Neutrophil (primary cell): Measurements from ENCODE around the gene ARL14EP.

ENCODE experiments used
- H3K27ac ChIP-seq: fragments of 200-600 bp; sonication (generic); 2 replicates; pipeline ENCODE4 v1.5.1; 2016; ENCODE audit warnings: mild to moderate bottlenecking, moderate library complexity
- H3K27me3 ChIP-seq: fragments of 200-600 bp; sonication (generic); 2 replicates; pipeline ENCODE4 v1.6.0; 2016; ENCODE audit warnings: mild to moderate bottlenecking
- H3K36me3 ChIP-seq: fragments of 200-600 bp; sonication (generic); 2 replicates; pipeline ENCODE4 v1.5.1; 2017
- H3K4me1 ChIP-seq, 2 experiments: fragments of 200-600 bp in 1 of 2; sonication (generic) in 1 of 2; 1 replicate in 1 of 2; 2 replicates in 1 of 2; pipeline versions ENCODE4 v1.5.1 to v1.6.1; 2013 to 2016; ENCODE audit warnings: low read depth in 1 of 2, low read length in 1 of 2, mild to moderate bottlenecking in 1 of 2, moderate library complexity in 1 of 2; ENCODE audit not compliant: control insufficient read depth in 1 of 2, insufficient read depth in 1 of 2
- H3K4me3 ChIP-seq, 2 experiments: fragments of 200-600 bp in 1 of 2; sonication (generic) in 1 of 2; 1 replicate in 1 of 2; 2 replicates in 1 of 2; pipeline ENCODE4 v1.5.1; 2013 to 2016; ENCODE audit warnings: low read depth in 1 of 2, low read length in 1 of 2, mild to moderate bottlenecking in 1 of 2, moderate library complexity in 1 of 2
- H3K9me3 ChIP-seq: fragments of 200-600 bp; sonication (generic); 2 replicates; pipeline ENCODE4 v1.5.1; 2016
- CTCF ChIP-seq: fragments of 200-600 bp; sonication (generic); IDR thresholded peaks from 2 replicates; pipeline ENCODE4 v1.5.1; 2016; ENCODE audit warnings: antibody characterized with exemption

Gene ARL14EP

GRCh38 chr11:30316237-30316636 lies 6.7 kb upstream of the ARL14EP start:
- Histone ChIP-seq H3K27ac (no peak overlapping the region), H3K9me3 (no peaks in the 10 kb centered on the region), H3K4me3 (no peak overlapping the region), H3K4me1 (no peaks in the 10 kb centered on the region), H3K27me3 (peaks cover 41% of the 10 kb centered on the region), H3K36me3 (no peaks in the 10 kb centered on the region)
- TF ChIP-seq CTCF: no peak

GRCh38 chr11:30317030-30317429 lies 5.9 kb upstream of the ARL14EP start:
- Histone ChIP-seq H3K27me3 (peaks cover 45% of the 10 kb centered on the region), H3K4me3 (no peak overlapping the region), H3K36me3 (no peaks in the 10 kb centered on the region), H3K9me3 (no peaks in the 10 kb centered on the region), H3K27ac (no peak overlapping the region), H3K4me1 (no peaks in the 10 kb centered on the region)
- TF ChIP-seq CTCF: no peak

- Histone ChIP-seq H3K4me1 (peaks cover 8 to 16% of the 10 kb centered on the region in 2 experiments), H3K36me3 (no peaks in the 10 kb centered on the region), H3K9me3 (no peaks in the 10 kb centered on the region), H3K27ac (no peak overlapping the region), H3K27me3 (peaks cover 45% of the 10 kb centered on the region), H3K4me3 (no peak overlapping the region)
- TF ChIP-seq CTCF: no peak
These were observed 1.6 kb upstream of the ARL14EP start for GRCh38 chr11:30321321-30321720.

- Histone ChIP-seq H3K4me1 (peaks cover 8 to 16% of the 10 kb centered on the region in 2 experiments), H3K4me3 (peak overlapping the region in 1 of 2 experiments; percentile 67), H3K27ac (no peak overlapping the region), H3K36me3 (no peaks in the 10 kb centered on the region), H3K9me3 (no peaks in the 10 kb centered on the region), H3K27me3 (peaks cover 40% of the 10 kb centered on the region)
- no peak for TF ChIP-seq CTCF
These were observed 713 bp upstream of the ARL14EP start for GRCh38 chr11:30322191-30322590.

GRCh38 chr11:30326114-30326778 lies 3.3 kb downstream of the ARL14EP start:
- H3K4me1 ChIP-seq: peaks cover 8 to 16% of the 10 kb centered on the region in 2 experiments
- H3K9me3 ChIP-seq: no peaks in the 10 kb centered on the region
- H3K27ac ChIP-seq: no peak overlapping the region

More at GRCh38 chr11:30326114-30326778, 3.3 kb downstream of the ARL14EP start:
- peaks cover 4% of the 10 kb centered on the region for H3K27me3 ChIP-seq
- H3K4me3 ChIP-seq: no peak overlapping the region
- TF ChIP-seq CTCF: no peak
- H3K36me3 ChIP-seq: no peaks in the 10 kb centered on the region
